Thoracic aorta (tissue), 2 donors: ENCODE results near the gene LUZP1. TPM values are rescaled to one million over a fixed set of nuclear protein-coding genes. Genes with fewer than 3 reads are reported as not detected.

Experiments
- ATAC-seq: fragments of 150-250 bp; one replicate; pipeline ENCODE4 v1.8.0; 2017; ENCODE audit warnings: low read depth; ENCODE audit not compliant: insufficient number of reproducible peaks, low FRiP score
- DNase-seq: peaks from one replicate; pipeline ENCODE4 v3.0.0-alpha.2; 2020; ENCODE audit warnings: low spot score
- H3K27ac ChIP-seq, 2 donors: fragments of 200-600 bp; sonication (generic); 1 replicate in 1 of 2; 2 replicates in 1 of 2; pipeline ENCODE4 v1.5.1; 2016; ENCODE audit warnings: mild to moderate bottlenecking in 2 of 2, moderate library complexity in 2 of 2
- H3K27me3 ChIP-seq: fragments of 200-600 bp; sonication (generic); replicated peaks from 2 replicates; pipeline ENCODE4 v1.6.0; 2016; ENCODE audit warnings: mild to moderate bottlenecking; ENCODE audit not compliant: insufficient read depth
- H3K36me3 ChIP-seq: fragments of 200-600 bp; sonication (generic); one replicate; pipeline ENCODE4 v1.5.1; 2016
- H3K4me1 ChIP-seq, 2 donors: fragments of 200-600 bp; sonication (generic); 1 replicate in 1 of 2; 2 replicates in 1 of 2; pipeline versions ENCODE4 v1.5.1 to v1.6.0; 2016; ENCODE audit warnings: low read depth in 2 of 2, mild to moderate bottlenecking in 1 of 2; ENCODE audit not compliant: control insufficient read depth in 1 of 2
- H3K4me3 ChIP-seq: fragments of 200-600 bp; sonication (generic); 2 replicates; pipeline ENCODE4 v1.5.1; 2016; ENCODE audit warnings: mild to moderate bottlenecking
- H3K9me3 ChIP-seq: fragments of 200-600 bp; sonication (generic); 2 replicates; pipeline ENCODE4 v1.5.1; 2016
- CTCF ChIP-seq: fragments of 200-600 bp; sonication (generic); IDR thresholded peaks from one replicate; pipeline ENCODE4 v1.5.1; 2019; ENCODE audit warnings: antibody characterized with exemption
- total RNA-seq, 2 donors: library from RNA; depleted of rRNA; stranded (reverse); fragments of >200 nt; gene quantifications; one replicate each; pipeline versions ENCODE4 v1.1.0 to v1.2.3, GENCODE V29; 2016

The LUZP1 gene
- total RNA-seq, 2 donors from 2014 or later = 17.9 to 38.4 TPM

DNA sequence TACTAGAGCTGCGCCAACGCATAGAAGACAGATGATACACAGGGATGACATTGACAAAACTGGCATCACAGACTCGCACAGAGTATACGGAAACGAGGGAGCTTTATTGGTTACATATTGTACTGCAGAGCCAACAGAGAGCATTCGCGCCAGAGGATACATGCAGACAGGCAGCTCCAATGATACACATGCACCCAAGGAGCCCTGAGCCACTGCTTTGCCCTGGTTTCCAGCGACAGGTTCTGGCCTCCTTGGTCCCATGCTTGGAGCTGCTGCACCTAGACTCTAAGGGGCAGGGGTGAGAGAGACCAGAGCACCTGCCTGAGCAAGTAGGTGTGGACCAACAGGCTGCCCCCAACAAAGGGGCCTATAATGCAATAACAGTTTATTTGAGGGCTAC is 83.8 kb downstream of the LUZP1 start:
- no peak overlapping the region for H3K27ac ChIP-seq
- peaks cover 0 to 5% of the 10 kb centered on the region in 2 donors for H3K4me1 ChIP-seq
- no peak for TF ChIP-seq CTCF
- H3K36me3 ChIP-seq = peaks cover 31% of the 10 kb centered on the region
- H3K27me3 ChIP-seq = no peaks in the 10 kb centered on the region
- ATAC-seq (no peak), DNase-seq (no peak)
- H3K4me3 ChIP-seq = no peak overlapping the region
- H3K9me3 ChIP-seq = no peaks in the 10 kb centered on the region

DNA sequence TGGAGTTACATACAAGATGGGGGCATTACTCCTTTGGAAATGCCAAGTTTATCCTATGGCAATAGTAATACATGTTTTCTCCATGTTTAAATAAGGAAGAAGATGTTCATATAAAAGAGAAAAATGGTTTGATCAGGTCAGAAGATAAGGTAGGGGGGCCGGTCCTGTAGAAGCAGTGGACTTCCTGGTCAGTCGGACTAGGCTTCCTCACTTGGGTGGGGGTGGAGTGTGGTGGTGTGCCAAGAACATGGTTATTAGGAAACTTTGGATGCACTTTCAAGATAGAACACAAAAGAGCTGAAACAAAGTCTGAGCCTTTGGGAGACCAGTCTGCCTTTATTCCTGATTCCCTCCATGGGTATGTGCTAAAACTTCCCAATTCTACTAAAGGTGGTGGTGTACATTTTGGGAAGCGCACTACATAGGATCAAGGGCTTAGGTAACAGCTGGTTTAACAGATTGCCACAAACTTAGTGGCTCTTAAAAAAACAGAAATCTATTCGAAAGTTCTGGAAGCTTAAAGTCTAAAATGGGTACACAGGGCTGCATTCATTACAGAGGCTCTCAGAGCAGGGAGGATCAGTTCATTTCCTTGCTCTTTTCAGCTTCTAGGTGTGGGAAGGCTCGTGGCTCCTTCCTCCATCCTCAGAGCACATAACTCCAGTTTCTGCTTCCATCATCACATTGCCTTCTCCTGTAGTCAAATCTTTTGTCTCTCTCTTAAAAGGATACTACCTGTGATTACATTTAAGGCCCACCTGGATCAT is 84.8 kb downstream of the LUZP1 start:
- Histone ChIP-seq H3K4me1 (peaks cover 0 to 5% of the 10 kb centered on the region in 2 donors), H3K9me3 (no peaks in the 10 kb centered on the region), H3K36me3 (peaks cover 39% of the 10 kb centered on the region), H3K27me3 (no peaks in the 10 kb centered on the region), H3K4me3 (no peak overlapping the region), H3K27ac (no peak overlapping the region)
- DNase-seq (no peak), ATAC-seq (no peak)
- TF ChIP-seq CTCF = no peak

- Histone ChIP-seq H3K27me3 (no peaks in the 10 kb centered on the region), H3K9me3 (no peaks in the 10 kb centered on the region), H3K36me3 (peaks cover 40% of the 10 kb centered on the region), H3K4me1 (peaks cover 0 to 5% of the 10 kb centered on the region in 2 donors), H3K4me3 (no peak overlapping the region), H3K27ac (no peak overlapping the region)
- no peak for ATAC-seq
- TF ChIP-seq CTCF = no peak
- no peak for DNase-seq
These were observed 87.3 kb downstream of the LUZP1 start for GRCh38 chr1:23081376-23081775.

DNA sequence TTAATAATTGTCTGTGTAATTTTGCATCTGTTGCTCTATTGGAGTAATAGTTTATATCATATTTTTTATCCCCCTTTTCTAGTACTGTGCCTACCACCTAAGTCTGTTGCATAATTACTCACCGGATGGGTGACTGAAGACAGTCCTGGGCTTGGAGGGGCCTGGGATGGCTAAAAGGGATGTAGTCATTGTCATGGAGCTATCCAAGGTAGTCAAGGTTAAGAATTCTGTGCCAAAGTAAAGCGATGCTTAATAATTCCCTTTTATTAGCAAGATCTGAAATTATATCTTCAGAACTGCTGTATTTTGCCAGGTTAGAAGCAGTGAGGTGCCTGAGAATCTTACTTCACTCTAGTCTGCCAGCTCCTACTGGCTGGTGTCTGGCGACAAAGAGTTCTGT is 87.8 kb downstream of the LUZP1 start:
- no peaks in the 10 kb centered on the region for H3K9me3 ChIP-seq
- peaks cover 40% of the 10 kb centered on the region for H3K36me3 ChIP-seq
- no peaks in the 10 kb centered on the region for H3K27me3 ChIP-seq
- peaks cover 0 to 5% of the 10 kb centered on the region in 2 donors for H3K4me1 ChIP-seq
- no peak overlapping the region for H3K4me3 ChIP-seq
- H3K27ac ChIP-seq = no peak overlapping the region
- TF ChIP-seq CTCF = no peak
- ATAC-seq (no peak), DNase-seq (no peak)

- H3K27me3 ChIP-seq = no peaks in the 10 kb centered on the region
- DNase-seq (no peak), ATAC-seq (no peak)
- H3K27ac ChIP-seq = no peak overlapping the region
- peaks cover 0 to 5% of the 10 kb centered on the region in 2 donors for H3K4me1 ChIP-seq
- no peak overlapping the region for H3K4me3 ChIP-seq
- H3K9me3 ChIP-seq = no peaks in the 10 kb centered on the region
- H3K36me3 ChIP-seq = peaks cover 40% of the 10 kb centered on the region
- no peak for TF ChIP-seq CTCF
These were observed 89.6 kb downstream of the LUZP1 start for GRCh38 chr1:23079025-23079424.
